ENCODE measurements around the gene SPAG4.

DNA sequence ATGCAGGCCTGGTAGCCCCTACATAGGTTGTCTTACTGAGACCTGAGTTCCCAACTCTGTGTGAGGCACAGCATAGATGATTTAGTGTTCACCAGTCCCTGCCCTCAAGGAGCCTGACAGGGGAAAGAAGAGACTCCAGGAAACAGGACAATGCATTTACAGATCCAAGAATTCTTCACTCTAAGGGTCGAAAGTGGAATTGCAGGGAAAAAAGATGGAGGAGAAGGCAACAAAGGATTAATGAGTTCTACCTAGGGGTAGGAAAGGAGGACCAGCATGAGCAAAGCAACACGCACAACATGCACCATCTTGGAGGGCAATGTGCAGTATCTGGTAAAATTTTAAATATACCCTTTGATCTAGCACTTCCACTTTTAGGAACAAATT is 5.9 kb downstream of the SPAG4 start:
- TF ChIP-seq CTCF (conservative IDR thresholded peaks at IDR 0.05; ENCODE audit: low read length) (no peak), EZH2phosphoT487 (IDR thresholded peaks at IDR 0.05; ENCODE audit: borderline replicate concordance) (no peak)
